RCC 7860 (cell line): ENCODE measurements around the gene SLC25A41.
A peak's percentile ranks its signal among the peaks of the same experiment; 100 is the strongest.
"Not testable (repeated sequence)": the region's sequence is repeated elsewhere in the genome, so short reads cannot be mapped to it uniquely, and the experiment has no call there.

Source experiments
- DNase-seq: peaks from one replicate; pipeline ENCODE4 v3.0.0-alpha.2; 2015; ENCODE audit warnings: low spot score
- FAIRE-seq: peaks from 2 replicates; lab custom pipeline; 2012; peaks lifted over from hg19 to GRCh38; lab: Jason Lieb, UNC

SLC25A41 gene

GRCh38 chr19:6428692-6429418, 4.7 kb downstream of the SLC25A41 start:
- FAIRE-seq, result peak; percentile 93
- not testable (repeated sequence) for DNase-seq

- no peak for FAIRE-seq
- no peak for DNase-seq
These were observed 6.4 kb downstream of the SLC25A41 start for GRCh38 chr19:6427131-6427530.

- DNase-seq, result no peak
- FAIRE-seq, result no peak
These were observed 7.6 kb downstream of the SLC25A41 start for GRCh38 chr19:6425732-6426620.

- peak; percentile 97 for FAIRE-seq
These were observed 8.4 kb downstream of the SLC25A41 start for GRCh38 chr19:6424939-6425731.

GRCh38 chr19:6424195-6424938, 9.2 kb downstream of the SLC25A41 start, which contains the start of gene KHSRP:
Gene KHSRP, minus strand, starts transcription at chr19:6424811. Its CDS starts 110 bp downstream, at chr19:6424701.
- no peak for FAIRE-seq
- DNase-seq, result no peak

More at GRCh38 chr19:6424939-6425731, 8.4 kb downstream of the SLC25A41 start:
- peak; percentile 100 for DNase-seq

- FAIRE-seq (no peak), DNase-seq (peak; percentile 19)
These were observed 9.9 kb downstream of the SLC25A41 start for GRCh38 chr19:6423499-6424194.

- DNase-seq (no peak), FAIRE-seq (no peak)
These were observed 12.2 kb downstream of the SLC25A41 start for GRCh38 chr19:6421075-6422014.

GRCh38 chr19:6418562-6418932, 15.0 kb downstream of the SLC25A41 start:
- FAIRE-seq (no peak), DNase-seq (no peak)

GRCh38 chr19:6417713-6418561, 15.6 kb downstream of the SLC25A41 start:
- no peak for DNase-seq

GRCh38 chr19:6416658-6417405, 16.7 kb downstream of the SLC25A41 start:
- no peak for FAIRE-seq
- DNase-seq, result no peak

More at GRCh38 chr19:6417713-6418561, 15.6 kb downstream of the SLC25A41 start:
- FAIRE-seq, result no peak

GRCh38 chr19:6415591-6416190, 17.9 kb downstream of the SLC25A41 start:
- no peak for DNase-seq

GRCh38 chr19:6414793-6415590, 18.6 kb downstream of the SLC25A41 start:
- FAIRE-seq, result no peak
- no peak for DNase-seq

More at GRCh38 chr19:6415591-6416190, 17.9 kb downstream of the SLC25A41 start:
- no peak for FAIRE-seq

- no peak for FAIRE-seq
- no peak for DNase-seq
These were observed 19.6 kb downstream of the SLC25A41 start for GRCh38 chr19:6413721-6414643.

- FAIRE-seq (no peak), DNase-seq (no peak)
These were observed 20.3 kb downstream of the SLC25A41 start for GRCh38 chr19:6413291-6413690.
